Measurements from ENCODE around the gene SPARCL1.

- TF ChIP-seq CTCF (IDR thresholded peaks at IDR 0.05), result no peak
- no peak for TF ChIP-seq EZH2 (IDR thresholded peaks at IDR 0.05; ENCODE audit: borderline replicate concordance, insufficient read depth, low read depth, low read length, poor library complexity, severe bottlenecking)
Measured at GRCh38 chr4:87531621-87532020, 2.4 kb upstream of the SPARCL1 start.

Measured in B cell (primary cell).